Measurements from ENCODE around the gene SORCS3.

Gene SORCS3

GRCh38 chr10:104646146-104646545 lies 5.1 kb downstream of the SORCS3 start:
- no peak for DNase-seq

GRCh38 chr10:104648421-104648820 lies 7.3 kb downstream of the SORCS3 start:
- DNase-seq: no peak

- DNase-seq: peak; percentile 20
Measured at GRCh38 chr10:104650072-104650471, 9.0 kb downstream of the SORCS3 start.

DNA sequence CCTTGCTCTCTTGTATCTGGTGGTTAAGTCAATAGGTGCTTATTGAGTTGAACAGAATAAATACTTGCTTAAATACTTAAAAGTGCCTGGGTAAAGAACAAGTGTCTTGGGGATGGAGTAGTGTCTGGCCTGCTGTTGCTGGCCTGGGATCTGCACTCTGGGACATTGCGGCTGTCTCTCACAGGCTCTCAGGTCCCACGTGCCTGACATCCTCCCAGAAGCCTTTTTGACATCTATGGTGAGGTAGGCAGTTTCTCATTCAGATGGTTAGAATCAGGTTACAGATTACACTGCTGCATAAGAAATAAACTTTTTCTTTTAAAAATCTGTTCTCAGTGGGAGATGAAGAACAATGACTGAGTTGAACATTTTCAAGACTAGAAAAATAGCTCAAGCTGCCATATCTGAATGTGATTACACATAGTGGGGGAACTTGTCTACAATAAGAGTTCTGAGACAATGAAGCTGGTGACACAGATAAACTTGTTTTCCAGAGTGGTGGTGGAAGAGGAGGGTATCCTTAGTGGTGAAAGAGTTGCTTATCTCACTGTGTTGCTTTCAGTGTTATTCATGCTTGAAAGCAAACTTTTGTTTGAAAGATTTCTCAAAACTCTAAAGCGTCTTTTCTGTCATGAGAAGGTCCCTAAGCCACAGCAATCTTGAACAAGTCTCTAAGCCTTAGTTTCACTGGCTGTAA lies 9.7 kb downstream of the SORCS3 start:
- DNase-seq: no peak

DNA sequence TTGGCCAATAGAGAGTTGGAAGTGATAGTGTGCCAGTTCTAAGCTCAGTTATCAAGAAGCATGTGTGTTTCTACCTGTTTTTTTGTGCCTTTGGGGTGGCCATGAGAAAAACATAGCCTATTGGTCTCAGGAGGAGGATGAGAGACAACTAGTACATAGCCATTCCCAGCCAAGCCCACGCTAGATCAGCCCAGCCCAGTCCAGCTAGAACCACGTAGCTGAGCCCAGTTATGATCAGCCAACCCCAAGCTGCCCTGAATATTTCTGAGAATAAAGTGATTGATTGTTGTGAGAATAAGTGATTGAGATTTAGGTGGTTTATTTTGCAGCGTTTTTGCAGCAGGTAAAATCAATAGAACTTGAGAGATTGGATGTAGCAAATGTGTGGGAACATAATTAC lies 15.9 kb downstream of the SORCS3 start:
- DNase-seq: no peak

- no peak for DNase-seq
Measured at GRCh38 chr10:104657457-104657856, 16.4 kb downstream of the SORCS3 start.

- no peak for DNase-seq
Measured at GRCh38 chr10:104658067-104658466, 17.0 kb downstream of the SORCS3 start.

DNA sequence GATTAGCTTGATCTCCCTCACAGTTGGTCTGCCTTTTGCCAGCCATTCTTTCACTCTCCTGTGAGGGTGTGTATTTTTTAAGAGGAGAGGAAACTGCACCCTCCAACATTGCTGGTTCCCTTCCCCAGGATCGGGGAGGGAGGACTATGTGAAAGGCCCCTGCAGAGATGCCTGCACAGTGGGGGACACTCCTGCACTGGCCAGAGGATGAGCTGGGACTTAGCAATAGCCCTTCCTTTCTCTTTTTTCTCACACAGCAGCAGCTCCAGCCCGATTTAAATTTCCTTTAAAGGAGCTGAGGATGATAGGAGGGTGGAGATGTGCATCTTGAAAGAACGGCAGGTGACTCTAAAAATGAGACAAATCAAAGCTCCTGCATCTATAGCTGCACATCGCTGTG lies 18.7 kb downstream of the SORCS3 start:
- DNase-seq: no peak

DNA sequence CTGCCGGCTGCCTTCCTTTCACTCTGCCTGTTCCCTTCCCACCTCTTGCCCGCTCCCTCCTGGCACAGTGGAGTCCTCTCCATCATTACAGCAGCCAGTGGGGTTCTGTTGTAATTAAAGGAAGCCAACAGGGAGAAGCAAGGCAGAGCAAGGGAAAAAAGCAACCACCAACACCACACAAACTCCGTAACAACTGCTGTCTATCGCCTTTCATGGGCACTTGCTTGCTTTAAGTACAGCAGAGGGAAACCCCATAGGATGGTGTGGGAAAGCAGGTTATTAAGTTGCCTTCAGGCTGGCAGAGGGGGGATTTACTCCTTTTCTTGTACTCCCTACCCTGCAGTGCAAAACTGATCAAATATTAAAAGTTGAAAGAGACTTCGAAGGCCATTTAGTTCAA lies 22.0 kb downstream of the SORCS3 start:
- DNase-seq: no peak

- DNase-seq: no peak
Measured at GRCh38 chr10:104663563-104663962, 22.5 kb downstream of the SORCS3 start.

GRCh38 chr10:104664205-104664604 lies 23.1 kb downstream of the SORCS3 start:
- no peak for DNase-seq

GRCh38 chr10:104665174-104665573 lies 24.1 kb downstream of the SORCS3 start:
- no peak for DNase-seq

DNA sequence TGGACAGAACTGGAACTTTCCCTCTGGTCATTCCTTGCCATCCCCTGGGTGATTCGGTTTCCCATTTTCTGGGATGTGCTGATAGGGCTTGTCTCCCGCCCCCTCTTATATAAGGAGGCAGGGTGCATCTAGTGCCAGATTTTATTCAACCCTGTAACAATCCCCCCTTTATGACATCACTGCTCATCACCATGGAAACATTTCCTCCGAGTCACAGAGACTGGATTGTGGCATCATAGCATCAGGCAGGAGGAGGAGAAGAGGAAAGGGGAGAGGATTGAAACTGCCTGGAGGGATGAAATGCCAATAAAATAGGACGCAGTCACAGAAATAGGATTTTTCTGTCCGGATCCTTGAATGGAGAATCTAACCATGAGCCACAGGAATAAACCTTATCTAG lies 25.0 kb downstream of the SORCS3 start:
- no peak for DNase-seq

GRCh38 chr10:104676874-104677273 lies 35.8 kb downstream of the SORCS3 start:
- no peak for DNase-seq

DNA sequence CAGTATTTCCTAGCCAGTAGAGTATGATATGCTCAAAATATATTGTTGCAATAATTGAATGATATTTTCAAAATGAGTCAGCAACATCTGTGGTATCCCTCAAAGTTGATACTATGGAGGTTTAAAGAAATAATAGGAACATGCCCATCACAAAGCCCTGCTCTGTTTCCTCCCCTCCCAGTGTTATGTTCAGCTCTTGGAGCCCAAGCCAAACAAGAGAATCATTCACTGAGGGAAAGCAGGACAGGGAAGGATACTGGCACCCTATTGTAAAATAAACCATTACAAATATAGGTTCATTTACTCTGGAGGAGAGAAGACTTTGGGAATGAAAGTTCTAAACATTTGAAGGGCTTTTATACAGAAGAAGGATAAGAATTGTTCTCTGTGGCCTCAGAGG lies 37.6 kb downstream of the SORCS3 start:
- DNase-seq: no peak

DNA sequence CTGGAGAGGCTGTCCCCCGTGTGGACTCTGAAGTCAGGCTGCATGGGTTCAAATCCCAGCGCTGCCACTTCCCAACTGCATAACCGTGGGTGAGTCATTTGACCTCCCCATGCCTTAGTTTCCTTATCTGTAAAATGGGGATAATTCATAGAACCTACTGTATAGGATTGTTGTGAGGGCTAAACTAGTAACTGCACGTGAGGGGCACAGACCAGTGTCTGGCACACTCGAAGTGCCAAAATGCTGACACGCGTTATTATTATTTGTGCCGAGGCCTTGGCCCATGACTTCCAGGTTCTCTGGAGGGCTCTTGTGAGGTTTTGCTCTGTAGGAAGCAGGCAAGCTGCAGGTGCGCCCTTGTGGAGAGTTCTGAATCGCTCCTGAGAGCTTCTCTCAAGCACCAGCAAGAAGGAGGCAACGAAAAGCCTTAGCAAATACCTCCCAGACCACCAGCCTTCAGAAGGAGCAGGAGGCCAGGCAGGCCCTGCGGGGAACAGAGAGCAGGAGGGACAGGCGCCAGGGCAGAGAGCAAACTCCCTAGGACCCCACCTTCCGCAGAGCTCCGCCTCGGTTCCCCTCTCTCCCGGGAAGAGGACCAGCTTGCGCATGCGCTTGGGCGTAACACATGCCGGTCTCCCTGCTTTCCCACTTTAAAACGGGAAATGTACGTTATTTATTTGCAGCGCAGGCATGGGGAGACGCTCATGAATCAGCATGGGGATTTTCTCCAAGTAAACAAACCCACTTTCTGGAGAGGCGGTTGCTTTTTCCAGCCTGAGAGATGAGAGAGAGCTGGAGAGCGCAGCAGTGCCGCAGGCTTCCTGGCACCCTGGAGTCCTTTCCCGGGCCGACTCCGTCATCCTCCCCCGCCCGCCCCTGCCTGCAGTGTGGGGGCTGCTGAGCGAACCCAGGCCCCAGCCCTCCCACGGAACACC lies 39.6 kb downstream of the SORCS3 start:
- no peak for DNase-seq

- DNase-seq: no peak
Measured at GRCh38 chr10:104681485-104681884, 40.4 kb downstream of the SORCS3 start.

GRCh38 chr10:104683567-104683966 lies 42.5 kb downstream of the SORCS3 start:
- DNase-seq: no peak

- DNase-seq: no peak
Measured at GRCh38 chr10:104686829-104687228, 45.7 kb downstream of the SORCS3 start.

DNA sequence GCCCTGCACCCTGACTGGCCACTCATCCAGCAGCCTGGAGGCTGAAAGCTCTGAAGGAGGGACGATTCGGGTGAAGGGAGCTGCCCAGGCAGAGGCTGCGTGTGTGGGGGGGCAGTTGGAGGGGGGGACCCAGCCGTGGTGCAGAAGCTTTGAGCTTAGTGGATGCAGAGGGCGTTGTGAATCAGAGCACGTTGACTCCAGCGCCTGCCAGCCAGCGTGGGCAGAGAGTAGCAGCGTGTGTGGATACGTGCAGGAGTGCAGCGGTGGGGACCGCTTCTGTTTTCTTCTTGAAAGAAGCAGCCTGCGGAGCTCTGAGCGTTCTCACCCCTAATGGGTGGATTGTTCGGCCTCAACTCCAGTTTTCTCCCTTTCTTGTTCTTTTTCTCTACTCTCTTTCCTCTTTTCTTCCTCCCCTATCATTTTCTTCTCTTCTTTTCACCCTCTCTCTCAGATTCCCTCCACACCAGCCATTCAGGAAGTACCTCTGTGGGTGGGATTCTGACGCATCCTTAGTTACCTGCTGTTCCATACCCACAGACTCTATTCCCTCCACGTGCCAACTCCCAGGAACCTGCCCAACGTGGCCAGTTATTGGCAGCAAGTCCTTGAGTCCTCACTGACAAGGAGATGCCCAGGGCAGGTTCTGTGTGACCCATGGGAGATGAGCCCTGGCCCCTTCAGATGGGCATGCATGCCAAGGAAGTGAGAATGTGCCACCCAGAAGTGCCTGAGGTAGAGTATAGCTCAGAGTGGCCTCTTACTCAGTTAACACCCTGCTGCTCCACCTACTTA lies 47.4 kb downstream of the SORCS3 start:
- DNase-seq: no peak

- no peak for DNase-seq
Measured at GRCh38 chr10:104689105-104689504, 48.0 kb downstream of the SORCS3 start.

GRCh38 chr10:104689547-104689946 lies 48.5 kb downstream of the SORCS3 start:
- no peak for DNase-seq

DNA sequence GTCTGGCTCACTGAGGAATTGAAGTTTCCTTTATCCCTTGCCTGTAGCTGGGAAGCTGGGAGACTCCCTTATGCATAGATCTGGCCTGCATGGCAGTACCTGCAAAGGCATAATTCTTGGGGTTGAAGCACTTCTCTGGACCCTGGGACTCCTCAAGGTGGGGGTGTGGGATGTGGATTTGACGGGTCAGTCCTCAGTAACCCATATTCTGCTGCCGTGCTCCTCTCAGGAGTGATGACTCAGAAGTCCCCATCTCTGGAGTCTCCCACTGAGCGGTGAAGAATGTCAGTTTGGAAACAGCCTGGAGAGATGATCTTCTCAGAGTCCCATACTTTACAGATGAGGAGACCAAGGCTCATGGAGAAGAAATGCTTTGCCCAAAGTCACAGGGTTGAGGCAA lies 49.0 kb downstream of the SORCS3 start:
- no peak for DNase-seq
